HG03066 (cell line): ENCODE data around the gene NOP16.
A peak's percentile ranks its signal among the peaks of the same experiment; 100 is the strongest.

Source experiments
- ATAC-seq: cut with Tn5 transposase; IDR thresholded peaks from one replicate; pipeline ENCODE4 v1.9.1; 2021; ENCODE audit warnings: low read depth; ENCODE audit not compliant: unreplicated experiment

Gene NOP16

GRCh38 chr5:176388003-176388443 lies 375 bp downstream of the NOP16 start:
- ATAC-seq: no peak

- ATAC-seq: no peak
Measured at GRCh38 chr5:176387384-176387925, 943 bp downstream of the NOP16 start.

GRCh38 chr5:176386491-176386890 lies 1.9 kb downstream of the NOP16 start:
- no peak for ATAC-seq

DNA sequence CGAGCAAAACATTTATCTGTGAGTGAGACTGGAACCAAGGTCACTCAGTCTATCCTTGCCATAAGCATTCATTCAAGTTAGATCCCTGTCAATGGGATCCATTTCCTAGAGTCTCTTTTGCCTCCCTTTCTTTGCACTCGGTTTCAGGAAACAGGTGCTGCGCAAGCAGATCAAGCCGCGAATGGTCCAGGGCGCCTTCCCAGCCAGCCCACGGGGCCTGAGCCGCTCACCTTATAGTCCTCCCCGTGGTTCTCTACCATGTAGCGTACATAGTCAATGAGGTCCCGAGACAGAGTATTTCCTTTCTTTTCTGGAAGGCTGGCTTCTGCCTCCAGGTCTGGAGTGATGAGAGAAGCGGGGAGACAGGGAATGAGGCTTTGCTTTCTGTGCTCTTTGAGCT lies 3.4 kb downstream of the NOP16 start:
- ATAC-seq: no peak

DNA sequence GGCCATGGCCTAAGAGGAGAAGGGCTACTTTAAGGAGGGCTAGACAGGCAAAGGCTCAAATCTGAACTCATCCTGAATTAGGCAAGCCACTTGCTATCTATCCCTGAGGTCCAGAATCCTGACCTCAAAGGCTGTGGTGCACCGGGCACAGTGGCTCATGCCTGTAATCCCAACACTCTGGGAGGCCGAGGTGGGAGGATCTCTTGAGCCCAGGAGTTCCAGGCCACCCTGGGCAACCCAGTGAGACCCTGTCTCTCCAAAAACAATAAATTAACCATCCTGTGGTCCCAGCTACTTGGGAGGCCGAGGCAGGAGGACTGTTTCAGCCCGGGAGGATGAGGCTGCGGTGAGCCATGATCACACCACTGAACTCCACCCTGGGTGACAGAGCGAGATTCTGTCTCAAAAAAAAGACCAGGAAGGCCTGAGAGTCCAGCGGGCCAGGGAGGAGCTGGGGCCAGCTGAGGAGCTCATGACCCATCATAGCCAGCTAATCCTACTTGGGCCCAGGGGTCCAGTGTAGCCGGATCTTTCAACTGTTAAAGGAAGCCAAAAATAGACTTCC lies 4.0 kb downstream of the NOP16 start:
- ATAC-seq: no peak

- ATAC-seq: no peak
Measured at GRCh38 chr5:176383961-176384360, 4.4 kb downstream of the NOP16 start.

DNA sequence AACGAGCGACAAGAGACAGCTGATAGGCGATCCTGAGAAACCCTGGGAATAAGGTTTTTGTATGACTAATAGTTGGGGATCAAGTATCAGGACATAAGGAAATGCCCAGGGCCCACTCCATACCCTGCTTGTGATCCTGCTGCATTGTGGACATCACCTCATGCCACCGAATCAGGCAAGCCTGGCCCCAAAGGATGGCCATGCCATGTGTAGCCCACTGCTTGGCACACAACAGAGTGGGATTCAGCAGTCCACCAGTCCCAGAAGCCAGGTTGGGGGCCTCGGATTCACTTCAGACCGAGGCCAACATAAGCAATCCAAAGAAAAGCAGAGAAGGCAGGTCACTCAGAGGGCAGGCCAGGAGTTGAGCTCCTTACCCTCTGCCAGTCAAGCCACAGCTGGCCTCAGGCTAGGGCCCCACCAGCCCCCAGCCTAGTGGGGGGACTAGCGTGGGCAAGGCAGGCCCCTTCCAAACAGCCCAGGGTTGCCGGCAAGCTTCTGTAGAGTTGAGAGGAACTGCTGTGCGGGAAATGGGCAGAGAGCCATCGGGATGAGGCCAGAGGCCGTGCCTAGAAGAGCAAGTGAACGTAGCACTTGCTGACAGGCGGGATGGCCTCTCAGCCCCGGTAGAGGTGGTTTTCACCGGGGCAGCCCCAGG lies 5.0 kb downstream of the NOP16 start:
- no peak for ATAC-seq

- ATAC-seq: no peak
Measured at GRCh38 chr5:176382721-176383120, 5.7 kb downstream of the NOP16 start.

DNA sequence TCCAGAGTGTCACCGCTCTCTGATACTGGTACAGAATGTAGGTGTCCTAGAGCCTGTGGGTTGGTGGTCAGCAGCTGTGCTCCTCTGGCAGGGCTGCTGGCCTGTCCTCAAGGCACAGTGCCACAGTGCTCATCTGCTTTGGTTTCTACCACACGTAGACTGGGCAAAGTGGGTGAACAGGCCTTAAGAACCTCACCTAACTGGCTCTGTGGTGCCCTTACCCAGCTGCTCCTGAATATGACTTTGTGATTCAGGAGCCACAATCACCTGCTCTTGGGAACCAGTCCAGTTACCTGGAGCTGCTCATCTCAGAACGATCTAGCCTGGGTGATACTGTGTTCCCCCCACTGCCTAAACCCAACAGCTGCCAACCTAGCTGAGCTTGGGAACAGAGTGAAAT lies 6.4 kb downstream of the NOP16 start:
- ATAC-seq: no peak

DNA sequence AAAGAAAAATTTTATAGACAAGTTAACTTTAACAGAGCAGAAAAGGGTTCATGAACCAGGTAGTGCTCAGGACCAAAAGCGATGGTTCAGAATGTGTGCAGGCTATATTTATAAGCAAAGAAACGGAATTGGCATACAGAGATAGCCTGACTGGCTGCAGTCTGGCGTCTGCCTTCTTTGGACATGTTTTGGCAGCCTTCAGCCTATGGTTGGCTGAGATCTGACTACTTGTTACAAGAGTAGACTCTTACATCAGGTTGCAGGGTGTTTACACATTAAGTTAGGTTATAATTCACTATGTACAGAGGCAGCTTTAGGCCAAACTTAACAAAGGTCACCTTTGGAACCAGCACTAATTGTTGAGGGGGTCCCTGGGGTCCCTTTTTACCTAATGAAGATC lies 7.0 kb downstream of the NOP16 start:
- ATAC-seq: no peak

DNA sequence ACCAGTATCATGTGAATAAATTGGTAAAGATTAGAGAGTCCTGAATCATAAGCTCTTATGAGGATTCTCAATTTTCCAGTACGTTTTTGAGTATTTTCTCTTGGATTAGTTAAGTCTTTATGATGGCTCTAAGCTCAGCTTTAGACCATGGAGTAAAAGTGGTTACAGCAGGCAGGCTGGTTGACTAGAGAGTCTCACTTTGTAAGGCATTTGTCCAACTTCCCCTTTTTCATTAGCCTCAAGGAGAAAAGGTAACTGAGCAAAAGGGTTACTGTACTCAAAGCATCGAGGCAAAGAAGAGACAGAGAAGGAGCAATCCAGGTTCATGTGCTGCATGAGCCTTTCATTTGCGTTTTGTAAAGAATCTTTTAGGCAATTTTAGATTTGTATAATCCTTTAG lies 8.5 kb downstream of the NOP16 start:
- ATAC-seq: no peak

- no peak for ATAC-seq
Measured at GRCh38 chr5:176373100-176373818, 15.1 kb downstream of the NOP16 start.

DNA sequence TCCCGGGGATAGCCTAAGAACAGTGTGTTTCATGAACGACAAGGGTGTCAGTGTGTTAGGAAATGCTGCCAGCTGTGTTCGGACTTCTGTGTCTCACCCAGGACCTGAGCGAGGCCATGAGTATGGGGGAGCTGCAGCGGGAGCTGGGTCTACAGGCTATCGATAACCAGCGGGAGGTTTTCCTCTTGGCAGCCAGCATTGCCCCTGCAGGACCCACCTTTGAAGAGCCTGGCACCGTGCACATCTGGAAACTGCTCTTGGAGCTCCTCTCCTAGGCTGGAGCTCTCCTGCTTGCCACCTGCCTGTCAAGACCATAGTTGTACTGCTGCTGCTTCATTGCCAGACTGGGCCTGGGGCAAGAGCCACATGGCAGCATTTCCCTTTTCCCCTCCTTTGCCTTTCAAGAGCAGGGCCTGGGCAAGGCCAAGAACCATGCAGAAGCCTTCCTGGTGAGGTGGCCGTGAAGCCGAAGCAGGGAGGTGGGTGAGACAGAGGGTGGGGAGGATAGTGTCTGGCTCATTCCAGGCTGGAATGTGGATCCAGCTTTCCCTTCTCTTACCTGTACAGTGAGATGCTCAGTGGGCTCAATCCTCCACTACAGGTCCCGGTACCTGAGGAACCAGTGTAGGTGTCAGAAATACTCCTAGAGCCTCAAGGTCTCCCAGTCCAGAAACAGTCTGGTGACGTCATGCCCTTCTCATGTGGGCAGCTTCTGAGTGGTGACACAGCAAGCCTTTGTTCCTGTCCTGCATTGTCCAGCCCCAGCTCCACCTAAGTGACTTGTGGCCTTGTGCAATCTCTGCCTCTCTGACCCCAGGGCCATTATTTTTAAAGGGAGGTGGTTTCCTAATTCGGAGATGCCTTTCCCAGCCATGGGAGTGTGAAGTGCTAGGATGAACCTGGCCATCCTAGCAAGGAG lies 16.5 kb downstream of the NOP16 start:
- ATAC-seq: no peak

DNA sequence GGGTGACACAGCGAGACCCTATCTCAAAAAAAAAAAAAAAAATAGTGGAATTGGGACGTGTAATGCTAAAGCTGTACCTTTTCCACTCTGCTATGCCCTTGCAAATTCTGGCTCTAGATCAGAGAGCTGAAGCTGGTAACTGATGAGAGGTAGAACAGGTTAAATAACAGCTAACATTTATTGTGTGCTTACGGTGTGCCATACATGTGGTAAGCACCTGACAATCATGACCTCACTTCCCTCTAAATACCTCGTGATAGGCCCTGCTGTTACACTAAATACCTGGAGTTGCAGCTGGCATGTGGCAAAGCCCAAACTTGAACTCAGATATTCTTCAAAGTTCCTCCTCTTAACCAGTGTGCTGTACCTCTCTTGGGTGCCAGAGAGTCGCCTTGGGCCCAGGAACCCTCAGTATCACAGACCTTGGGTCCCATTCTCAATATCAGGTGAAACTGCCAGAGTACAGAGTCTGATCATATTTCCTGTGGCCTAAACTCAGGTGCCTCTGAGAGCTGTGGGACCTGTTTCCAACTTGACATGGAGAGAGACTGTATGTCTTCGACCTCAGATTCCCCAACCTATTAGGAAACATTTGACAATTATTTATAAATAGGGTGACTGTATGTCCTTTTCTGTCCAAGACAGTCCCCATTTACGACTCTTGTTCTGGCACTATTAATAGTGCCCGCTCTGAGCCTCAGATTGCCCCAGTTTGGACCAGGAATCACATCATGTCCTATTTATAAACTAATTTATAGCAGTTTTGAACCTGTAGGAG lies 18.3 kb downstream of the NOP16 start:
- ATAC-seq: no peak

GRCh38 chr5:176368726-176369125 lies 19.7 kb downstream of the NOP16 start:
- ATAC-seq: no peak

DNA sequence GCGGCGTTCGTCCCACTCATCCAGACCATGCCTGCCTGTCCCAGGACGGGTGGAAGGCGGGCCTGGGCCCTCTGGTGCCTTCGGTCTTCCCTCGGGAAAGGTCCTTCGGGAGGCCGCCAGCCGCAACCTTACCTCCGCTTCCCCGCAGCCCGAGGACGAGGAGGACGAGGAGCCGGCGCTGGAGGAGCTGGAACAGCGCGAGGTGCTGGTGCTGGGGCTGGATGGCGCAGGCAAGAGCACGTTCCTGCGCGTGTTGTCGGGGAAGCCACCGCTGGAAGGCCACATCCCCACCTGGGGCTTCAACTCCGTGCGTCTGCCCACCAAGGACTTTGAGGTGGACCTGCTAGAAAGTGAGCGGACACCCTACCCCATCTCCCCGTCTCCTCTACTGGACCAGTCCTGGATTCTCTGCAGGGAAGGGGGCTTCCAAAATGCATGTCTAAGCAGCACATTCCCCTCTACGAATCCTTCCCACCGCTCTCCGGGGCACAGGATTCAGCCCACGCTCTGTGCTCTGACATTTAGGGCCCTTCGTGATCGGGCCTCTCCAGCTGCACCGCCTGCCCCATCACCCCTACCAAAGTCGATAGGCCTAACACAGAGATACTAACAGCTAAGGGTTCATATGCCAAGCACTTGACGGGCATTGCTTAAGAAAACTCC lies 22.0 kb downstream of the NOP16 start:
- no peak for ATAC-seq

DNA sequence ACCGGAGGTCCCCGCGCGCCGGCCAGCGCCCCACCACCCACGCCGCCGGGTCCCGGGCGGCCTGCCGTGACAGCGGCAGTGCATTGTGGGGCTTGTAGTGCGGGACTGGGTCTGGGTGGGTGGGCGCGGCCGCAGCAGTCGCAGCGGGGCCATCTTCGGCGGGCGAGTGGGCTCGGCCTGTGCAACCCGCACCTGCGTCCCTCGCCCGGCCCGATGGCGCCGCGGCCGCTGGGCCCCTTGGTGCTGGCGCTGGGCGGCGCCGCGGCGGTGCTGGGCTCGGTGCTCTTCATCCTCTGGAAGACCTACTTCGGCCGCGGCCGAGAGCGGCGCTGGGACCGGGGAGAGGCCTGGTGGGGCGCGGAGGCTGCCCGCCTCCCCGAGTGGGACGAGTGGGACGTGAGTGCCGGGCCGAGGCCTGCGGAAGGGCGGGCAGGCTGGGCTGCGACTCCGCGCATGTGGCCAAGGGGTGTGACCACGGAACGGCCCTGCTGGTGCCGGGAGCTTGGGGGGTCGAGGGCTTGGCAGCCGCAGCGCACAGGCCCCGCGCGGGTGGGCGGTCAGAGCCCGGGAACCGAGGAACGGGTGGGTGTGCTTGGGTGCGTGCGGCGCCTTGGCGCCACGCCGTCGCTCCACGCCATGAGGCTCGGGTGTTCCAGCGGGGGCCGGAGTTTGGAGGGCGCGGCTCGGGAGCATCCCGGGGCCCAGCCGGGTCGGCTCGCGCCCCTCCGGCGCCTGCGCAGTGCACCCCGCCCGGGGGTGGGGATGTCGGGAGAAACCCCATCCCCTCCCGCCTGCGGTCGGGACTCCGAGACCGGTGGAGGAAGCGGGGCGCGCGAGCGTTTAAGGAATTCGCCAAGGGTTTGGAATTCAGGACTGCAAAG lies 22.8 kb downstream of the NOP16 start, which contains the start of gene ARL10:
Gene ARL10 (plus strand): TSS at position 137 of the 881 bp plus-strand sequence. CDS start 77 bp downstream, at position 214.
- ATAC-seq: peak; percentile 35

GRCh38 chr5:176364765-176365350 lies 23.5 kb downstream of the NOP16 start:
- ATAC-seq: no peak
